K562 (cell line): ENCODE data around the gene BIN1.
"Not testable (repeated sequence)": the region's sequence is repeated elsewhere in the genome, so short reads cannot be mapped to it uniquely, and the experiment has no call there.

Source experiments
- ARNT ChIP-seq, 2 experiments: fragments of 450-650 bp; IDR thresholded peaks; 2 replicates each; pipeline ENCODE4 v1.6.1; 2016; ENCODE audit warnings: mild to moderate bottlenecking in 1 of 2
- ATF7 ChIP-seq: fragments of 450-650 bp; IDR thresholded peaks from 2 replicates; pipeline ENCODE4 v1.7.1; 2014; ENCODE audit warnings: mild to moderate bottlenecking, moderate library complexity
- CTCF ChIP-seq, 3 experiments: IDR thresholded peaks in 2 of 3; conservative IDR thresholded peaks in 1 of 3; 2 replicates each; pipeline ENCODE4 v1.5.1; 2011 to 2012; ENCODE audit warnings: low read length in 3 of 3, mild to moderate bottlenecking in 3 of 3, control low read depth in 2 of 3, improper control_type of control experiment in 1 of 3, inconsistent platforms in 1 of 3, low read depth in 1 of 3, mixed read lengths in 1 of 3, moderate library complexity in 1 of 3; ENCODE audit not compliant: insufficient read depth in 2 of 3
- POLR2A ChIP-seq: fragments of 450-650 bp; conservative IDR thresholded peaks from 2 replicates; pipeline ENCODE4 v1.6.1; 2016
- POLR2AphosphoS5 ChIP-seq: IDR thresholded peaks from 2 replicates; pipeline ENCODE4 v1.6.1; 2011; ENCODE audit warnings: mild to moderate bottlenecking, low read depth, low read length, moderate library complexity; ENCODE audit not compliant: control insufficient read depth, insufficient read depth

GRCh38 chr2:127120408-127120807, 13.5 kb upstream of the BIN1 start:
- TF ChIP-seq ARNT (IDR thresholded peaks at IDR 0.05); POLR2AphosphoS5; CTCF (IDR thresholded peaks at IDR 0.05 in 2 of 3, conservative IDR thresholded peaks at IDR 0.05 in 1 of 3; ENCODE audit: insufficient read depth in 2 of 3, low read depth in 1 of 3, low read length in 3 of 3); POLR2A; ATF7: not testable (repeated sequence)
